Activated naive CD4-positive, alpha-beta T cell treated with anti-CD3 and anti-CD28 coated beads for 36 hours (primary cell): ENCODE measurements around the gene COA5. TPM values are rescaled to one million over a fixed set of nuclear protein-coding genes. Genes with fewer than 3 reads are reported as not detected.

Source experiments
- CTCF ChIA-PET: fragments of 350-600 bp; sonication (Branson Sonifier 250); formaldehyde crosslinking; loops from one replicate; lab custom pipeline; 2021; ENCODE audit warnings: antibody characterized with exemption; lab: Charles Lee
- DNase-seq: peaks from one replicate; pipeline ENCODE4 v3.0.0-alpha.2; 2020
- H3K27ac Mint-ChIP-seq: one replicate; pipeline ENCODE4 v1.8.0; 2021; ENCODE audit warnings: mild to moderate bottlenecking, mixed read lengths
- H3K27me3 Mint-ChIP-seq: one replicate; pipeline ENCODE4 v1.8.0; 2021; ENCODE audit warnings: low read depth, mixed read lengths
- H3K36me3 Mint-ChIP-seq: one replicate; pipeline ENCODE4 v1.8.0; 2021; ENCODE audit warnings: low read depth, mixed read lengths
- H3K4me1 Mint-ChIP-seq: one replicate; pipeline ENCODE4 v1.8.0; 2021; ENCODE audit warnings: low read depth, mixed read lengths
- H3K4me3 Mint-ChIP-seq: one replicate; pipeline ENCODE4 v1.8.0; 2021; ENCODE audit warnings: mild to moderate bottlenecking, moderate library complexity, mixed read lengths
- H3K9me3 Mint-ChIP-seq: one replicate; pipeline ENCODE4 v1.8.0; 2021; ENCODE audit warnings: mixed read lengths
- intact Hi-C: fragments of 100-400 bp; cut with micrococcal nuclease; formaldehyde crosslinking; loops from one replicate; pipeline ENCODE4 v1.15.1; 2023
- total RNA-seq, 2 experiments: library from RNA; stranded (reverse); gene quantifications; one replicate each; pipeline ENCODE4 v1.2.3, GENCODE V29; 2021

The COA5 gene
- total RNA-seq, 2 experiments from 2014 or later = 34.4 to 37.8 TPM

DNA sequence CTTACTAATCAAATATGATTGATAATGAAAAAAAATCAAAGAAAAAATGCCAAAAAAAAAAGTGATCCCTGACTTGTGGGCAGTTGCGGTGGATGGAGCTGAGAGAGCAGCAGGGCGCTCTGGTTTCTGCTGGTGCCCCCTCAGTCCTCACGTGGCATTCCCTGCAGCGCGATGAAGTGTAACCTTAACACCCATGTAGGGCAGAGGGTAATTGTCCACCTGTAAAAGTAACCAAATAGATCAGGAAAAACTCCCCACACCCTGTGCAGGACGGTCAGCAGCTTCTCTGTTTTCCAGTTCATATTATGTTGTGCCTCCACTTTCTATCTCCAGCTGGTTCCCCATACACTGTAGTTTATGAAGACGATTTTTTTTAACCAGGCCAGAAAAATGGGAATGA is 25.0 kb downstream of the COA5 start:
- H3K27me3 Mint-ChIP-seq = no peaks in the 10 kb centered on the region
- H3K4me1 Mint-ChIP-seq = no peaks in the 10 kb centered on the region
- no peak for DNase-seq
- CTCF ChIA-PET = no interaction called here
- H3K9me3 Mint-ChIP-seq = no peaks in the 10 kb centered on the region
- no peak overlapping the region for H3K4me3 Mint-ChIP-seq
- peaks cover 6% of the 10 kb centered on the region for H3K36me3 Mint-ChIP-seq
- no peak overlapping the region for H3K27ac Mint-ChIP-seq
- intact Hi-C loops = no loop called here

DNA sequence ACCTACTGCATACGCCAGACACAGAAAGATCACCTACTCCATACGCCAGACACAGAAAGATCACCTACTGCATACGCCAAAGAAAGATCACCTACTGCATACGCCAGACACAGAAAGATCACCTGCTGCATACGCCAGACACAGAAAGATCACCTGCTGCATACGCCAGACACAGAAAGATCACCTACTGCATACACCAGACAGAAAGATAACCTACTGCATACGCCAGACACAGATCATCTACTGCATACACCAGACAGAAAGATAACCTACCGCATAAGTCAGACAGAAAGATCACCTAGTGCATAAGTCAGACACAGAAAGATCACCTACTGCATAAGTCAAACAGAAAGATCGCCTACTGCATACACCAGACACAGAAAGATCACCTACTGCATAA is 25.8 kb downstream of the COA5 start:
- Mint-ChIP-seq H3K4me3 (no peak overlapping the region), H3K27ac (no peak overlapping the region), H3K9me3 (no peaks in the 10 kb centered on the region), H3K27me3 (no peaks in the 10 kb centered on the region), H3K36me3 (peaks cover 8% of the 10 kb centered on the region), H3K4me1 (no peaks in the 10 kb centered on the region)
- no peak for DNase-seq
- intact Hi-C loops = no loop called here
- CTCF ChIA-PET = no interaction called here

DNA sequence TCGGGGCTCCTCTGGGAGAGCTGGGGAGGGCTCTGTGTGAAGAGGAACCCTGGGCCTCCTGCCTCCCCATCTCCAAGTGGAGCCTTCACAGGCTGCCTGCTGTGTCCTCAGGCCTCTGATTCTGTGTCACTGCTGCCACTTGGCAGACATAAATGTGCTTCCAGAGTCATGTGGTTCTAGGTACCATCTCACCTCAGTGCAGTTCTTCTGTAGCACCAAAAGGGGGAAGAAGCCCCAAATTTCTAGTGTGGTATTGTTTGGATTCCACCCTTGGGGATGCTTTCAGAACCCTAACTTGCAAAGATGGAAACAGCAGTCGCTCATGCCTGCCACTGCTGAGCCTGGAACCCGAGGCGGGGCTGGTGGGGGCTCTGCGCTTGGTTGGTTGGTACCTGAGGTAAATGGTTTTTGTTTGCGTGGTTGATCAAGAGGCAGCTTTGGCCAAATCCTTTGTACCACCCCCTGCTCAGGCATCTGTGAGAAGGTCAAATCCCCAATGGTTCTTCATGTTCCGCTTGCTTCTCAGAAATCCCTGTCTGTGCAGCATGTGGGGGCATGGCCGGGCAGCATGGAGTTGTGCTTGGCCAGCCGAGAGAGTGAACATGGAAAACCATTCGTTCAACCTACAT is 27.5 kb downstream of the COA5 start:
- no peaks in the 10 kb centered on the region for H3K27me3 Mint-ChIP-seq
- CTCF ChIA-PET = interaction anchor here (0.5 to 1.4 kb wide), 2 partner anchors 168 to 356 kb away, joined by 3 to 7 read pairs; no protein-coding TSS in a partner anchor
- H3K36me3 Mint-ChIP-seq = peaks cover 2% of the 10 kb centered on the region
- no peak overlapping the region for H3K27ac Mint-ChIP-seq
- no peaks in the 10 kb centered on the region for H3K4me1 Mint-ChIP-seq
- no peaks in the 10 kb centered on the region for H3K9me3 Mint-ChIP-seq
- H3K4me3 Mint-ChIP-seq = no peak overlapping the region
- DNase-seq = no peak
- intact Hi-C loops = no loop called here

DNA sequence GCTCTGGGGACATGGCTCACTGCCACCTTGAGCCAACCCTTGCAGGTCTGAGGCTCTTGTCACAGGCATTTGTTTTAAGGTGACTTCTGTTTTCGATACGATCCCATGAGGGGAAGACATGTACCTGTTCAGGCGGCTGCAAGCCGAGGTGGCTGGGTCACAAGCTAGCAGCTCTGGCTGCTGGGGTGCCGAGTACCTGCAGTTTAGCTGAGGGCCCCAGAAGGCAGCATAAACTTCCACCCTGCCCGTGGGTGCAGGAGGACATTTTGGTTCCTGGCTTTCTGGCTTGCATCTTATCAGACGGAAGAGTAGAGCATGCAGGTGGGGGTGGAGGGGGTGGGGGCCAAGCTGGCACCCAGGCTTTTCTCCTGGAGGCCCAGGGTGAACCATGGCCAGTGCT is 28.4 kb downstream of the COA5 start:
- Mint-ChIP-seq H3K27ac (no peak overlapping the region), H3K27me3 (no peaks in the 10 kb centered on the region), H3K4me1 (no peaks in the 10 kb centered on the region), H3K36me3 (peaks cover 2% of the 10 kb centered on the region), H3K9me3 (no peaks in the 10 kb centered on the region), H3K4me3 (no peak overlapping the region)
- DNase-seq = no peak
- intact Hi-C loops = no loop called here
- CTCF ChIA-PET = interaction anchor here (1.4 kb wide), 1 partner anchor 167 kb away, joined by 7 read pairs; no protein-coding TSS in a partner anchor

DNA sequence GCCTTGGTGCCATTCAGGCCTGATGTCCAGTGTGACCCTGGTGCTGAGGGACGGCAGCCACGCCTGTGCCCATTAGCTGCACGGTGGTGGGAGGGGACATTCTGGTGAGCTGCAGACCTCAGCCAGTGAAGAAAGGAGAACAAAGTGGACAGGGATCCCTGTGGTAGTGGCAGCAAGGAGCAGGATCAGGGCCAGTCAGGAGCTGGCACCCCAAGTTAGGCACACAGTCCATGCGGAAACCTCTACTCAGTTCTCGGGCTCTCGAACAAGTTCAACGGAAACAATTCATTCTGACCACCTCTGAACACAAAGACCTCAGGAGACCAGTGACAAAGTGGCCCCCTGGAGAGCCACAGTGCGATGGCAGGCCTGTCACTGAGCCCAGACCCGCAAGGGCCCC is 30.1 kb downstream of the COA5 start:
- CTCF ChIA-PET = interaction anchor here (1.2 kb wide), 1 partner anchor 166 kb away, joined by 3 read pairs; no protein-coding TSS in a partner anchor
- Mint-ChIP-seq H3K27ac (no peak overlapping the region), H3K36me3 (peaks cover 4% of the 10 kb centered on the region), H3K27me3 (no peaks in the 10 kb centered on the region), H3K9me3 (no peaks in the 10 kb centered on the region), H3K4me1 (no peaks in the 10 kb centered on the region), H3K4me3 (no peak overlapping the region)
- intact Hi-C loops = no loop called here
- DNase-seq = no peak

DNA sequence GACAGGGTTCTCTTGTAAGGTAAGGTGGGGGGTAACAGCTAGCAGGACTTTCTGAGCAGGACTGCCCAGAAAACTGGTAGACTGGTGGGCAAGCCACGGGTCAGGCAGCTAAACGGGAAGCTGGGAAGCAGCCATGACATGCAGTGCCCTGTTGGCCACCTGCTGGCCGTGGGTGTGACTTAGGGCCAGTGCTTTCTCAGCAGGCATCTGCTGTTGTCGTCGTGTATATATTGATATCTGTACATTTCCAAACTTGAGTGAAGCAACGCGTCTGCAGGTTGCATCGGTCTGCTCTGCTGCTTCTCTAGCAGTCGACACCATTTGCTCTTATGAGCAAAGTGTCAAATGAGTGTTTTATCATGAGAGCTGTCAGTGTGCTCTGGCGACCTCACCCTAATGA is 31.0 kb downstream of the COA5 start:
- DNase-seq = no peak
- no peaks in the 10 kb centered on the region for H3K9me3 Mint-ChIP-seq
- no peak overlapping the region for H3K4me3 Mint-ChIP-seq
- H3K36me3 Mint-ChIP-seq = peaks cover 4% of the 10 kb centered on the region
- no peaks in the 10 kb centered on the region for H3K4me1 Mint-ChIP-seq
- no peaks in the 10 kb centered on the region for H3K27me3 Mint-ChIP-seq
- intact Hi-C loops = no loop called here
- no peak overlapping the region for H3K27ac Mint-ChIP-seq
- CTCF ChIA-PET = interaction anchor here (0.9 kb wide), 1 partner anchor 24 kb away, joined by 3 read pairs; no protein-coding TSS in a partner anchor

DNA sequence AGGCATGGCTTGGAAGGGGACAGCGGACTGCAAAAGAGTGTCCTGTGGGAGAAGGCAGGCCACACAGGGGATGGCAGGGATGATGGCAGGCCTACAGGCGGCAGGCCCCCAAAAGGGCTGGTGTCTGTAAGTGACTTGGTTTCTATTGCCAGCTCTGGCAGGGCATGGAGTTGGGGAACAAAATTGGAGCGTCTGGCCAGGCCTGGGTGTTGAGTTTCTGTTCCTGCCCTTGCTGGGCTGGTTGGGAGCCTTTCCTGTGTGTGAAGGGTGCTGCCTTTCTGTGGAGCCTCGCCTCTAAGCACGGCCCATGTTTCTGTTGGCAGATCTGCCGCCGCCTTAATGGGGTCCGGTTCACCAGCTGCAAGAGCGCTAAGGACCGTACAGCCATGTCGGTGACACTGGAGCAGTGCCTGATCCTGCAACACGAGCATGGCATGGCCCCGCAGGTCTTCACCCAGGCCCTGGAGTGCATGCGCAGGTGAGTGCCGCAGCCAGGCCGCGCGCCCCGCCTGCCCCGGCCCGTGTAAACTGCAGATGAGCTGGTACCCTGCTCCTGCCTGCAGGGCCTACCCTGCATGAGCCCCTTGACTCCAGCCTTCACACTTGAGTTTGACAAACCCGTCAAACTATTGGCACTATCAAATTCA is 31.5 kb downstream of the COA5 start:
- Mint-ChIP-seq H3K27ac (no peak overlapping the region), H3K4me3 (no peak overlapping the region), H3K9me3 (no peaks in the 10 kb centered on the region), H3K27me3 (no peaks in the 10 kb centered on the region), H3K4me1 (no peaks in the 10 kb centered on the region), H3K36me3 (peaks cover 4% of the 10 kb centered on the region)
- intact Hi-C loops = no loop called here
- no peak for DNase-seq
- CTCF ChIA-PET = interaction anchor here (0.9 kb wide), 1 partner anchor 25 kb away, joined by 3 read pairs; no protein-coding TSS in a partner anchor

DNA sequence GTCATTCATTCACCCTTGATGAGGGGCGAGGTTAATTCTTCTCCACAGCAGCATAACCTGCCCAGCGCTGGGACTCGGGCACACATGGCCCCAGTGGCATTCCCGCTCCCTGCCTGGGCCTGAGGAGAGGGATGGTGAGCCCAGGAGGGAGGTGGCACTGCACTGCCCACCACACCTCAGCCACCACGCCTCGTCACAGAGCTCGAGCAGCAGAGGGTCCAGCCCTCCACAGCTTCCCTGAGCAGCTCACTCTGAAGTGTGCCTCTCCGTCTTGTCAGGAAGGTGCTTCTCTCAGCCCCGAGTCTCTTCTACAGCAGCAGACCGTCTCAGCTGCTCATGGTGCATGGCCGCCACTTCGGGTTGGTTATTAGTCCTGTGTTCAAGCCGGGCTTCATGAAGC is 34.9 kb downstream of the COA5 start:
- H3K4me1 Mint-ChIP-seq = no peaks in the 10 kb centered on the region
- H3K27me3 Mint-ChIP-seq = no peaks in the 10 kb centered on the region
- no peak overlapping the region for H3K27ac Mint-ChIP-seq
- H3K36me3 Mint-ChIP-seq = peaks cover 14% of the 10 kb centered on the region
- H3K9me3 Mint-ChIP-seq = no peaks in the 10 kb centered on the region
- H3K4me3 Mint-ChIP-seq = no peak overlapping the region
- intact Hi-C loops = no loop called here
- no peak for DNase-seq
- CTCF ChIA-PET = interaction anchor here (0.8 to 1.0 kb wide), 2 partner anchors 157 to 264 kb away, joined by 3 to 7 read pairs; no protein-coding TSS in a partner anchor

DNA sequence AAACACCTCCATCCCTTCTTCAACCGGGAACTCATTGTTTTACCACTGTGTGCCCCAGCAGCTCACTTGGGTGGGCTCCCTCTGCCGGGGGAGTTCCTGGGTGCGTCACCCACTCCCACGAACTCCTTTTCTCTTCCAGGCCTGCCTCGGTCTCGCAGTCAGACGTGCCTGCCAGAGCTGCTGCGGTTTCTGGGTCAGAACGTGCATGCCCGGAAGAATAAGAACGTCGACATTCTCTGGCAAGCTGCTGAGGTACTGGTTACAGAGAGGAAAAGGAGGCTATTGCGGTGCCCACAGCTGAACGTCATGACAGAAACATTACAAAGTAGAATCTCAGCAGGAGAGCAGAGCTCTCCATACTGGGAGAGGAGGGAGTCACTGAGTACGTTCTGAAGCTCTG is 35.6 kb downstream of the COA5 start:
- DNase-seq = no peak
- no peak overlapping the region for H3K27ac Mint-ChIP-seq
- H3K4me1 Mint-ChIP-seq = no peaks in the 10 kb centered on the region
- intact Hi-C loops = no loop called here
- CTCF ChIA-PET = interaction anchor here (0.8 to 1.0 kb wide), 2 partner anchors 157 to 265 kb away, joined by 3 to 7 read pairs; no protein-coding TSS in a partner anchor
- no peaks in the 10 kb centered on the region for H3K27me3 Mint-ChIP-seq
- H3K36me3 Mint-ChIP-seq = peaks cover 12% of the 10 kb centered on the region
- H3K9me3 Mint-ChIP-seq = no peaks in the 10 kb centered on the region
- no peak overlapping the region for H3K4me3 Mint-ChIP-seq

DNA sequence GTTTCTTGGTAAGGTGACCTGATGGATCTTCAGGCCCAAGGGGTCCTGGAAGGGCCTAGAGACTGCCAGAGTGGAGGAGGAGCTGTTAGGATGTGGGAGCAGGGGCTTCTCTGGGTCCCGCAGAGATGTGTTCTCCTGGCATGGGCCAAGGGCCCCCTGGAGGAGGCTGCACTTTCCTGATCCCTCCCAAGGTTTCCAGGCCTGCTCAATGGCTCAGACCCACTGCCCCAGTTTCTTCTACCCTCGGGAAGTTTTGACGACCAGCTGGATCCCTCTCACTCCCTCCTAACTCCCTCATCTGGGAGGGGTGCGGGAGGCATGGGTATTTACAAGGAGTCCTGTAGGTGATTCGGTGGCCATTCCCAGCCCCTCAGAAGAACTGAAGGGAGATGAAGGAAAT is 36.1 kb downstream of the COA5 start:
- CTCF ChIA-PET = interaction anchor here (0.6 to 1.0 kb wide), 2 partner anchors 265 to 314 kb away, joined by 6 to 7 read pairs; no protein-coding TSS in a partner anchor
- Mint-ChIP-seq H3K4me3 (no peak overlapping the region), H3K4me1 (no peaks in the 10 kb centered on the region), H3K27me3 (no peaks in the 10 kb centered on the region), H3K36me3 (peaks cover 12% of the 10 kb centered on the region), H3K27ac (no peak overlapping the region), H3K9me3 (no peaks in the 10 kb centered on the region)
- intact Hi-C loops = no loop called here
- DNase-seq = no peak

DNA sequence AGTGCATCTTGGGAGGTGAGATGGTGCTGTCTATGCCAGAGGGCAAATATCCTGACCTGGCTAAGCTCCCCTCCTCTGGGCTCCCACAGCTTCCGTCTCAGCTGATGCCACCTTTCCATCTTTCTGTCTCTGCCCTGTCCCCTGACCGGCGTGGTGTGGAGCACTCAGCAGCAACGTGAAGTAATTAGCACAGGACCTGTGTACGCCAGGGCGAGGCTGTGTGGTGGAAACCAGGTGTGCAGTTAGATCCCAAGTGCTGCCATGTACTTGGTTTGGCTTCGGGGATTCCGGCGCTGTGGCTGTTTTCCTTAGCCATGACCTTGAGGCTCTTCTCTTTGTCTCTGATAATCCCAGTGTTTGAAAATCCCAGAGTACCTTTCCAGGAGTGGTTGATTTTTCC is 36.5 kb downstream of the COA5 start:
- no peaks in the 10 kb centered on the region for H3K9me3 Mint-ChIP-seq
- CTCF ChIA-PET = interaction anchor here (0.6 kb wide), 2 partner anchors 11 to 314 kb away, joined by 4 to 6 read pairs; no protein-coding TSS in a partner anchor
- no peak overlapping the region for H3K4me3 Mint-ChIP-seq
- H3K27ac Mint-ChIP-seq = no peak overlapping the region
- intact Hi-C loops = no loop called here
- DNase-seq = no peak
- H3K4me1 Mint-ChIP-seq = no peaks in the 10 kb centered on the region
- no peaks in the 10 kb centered on the region for H3K27me3 Mint-ChIP-seq
- peaks cover 12% of the 10 kb centered on the region for H3K36me3 Mint-ChIP-seq

DNA sequence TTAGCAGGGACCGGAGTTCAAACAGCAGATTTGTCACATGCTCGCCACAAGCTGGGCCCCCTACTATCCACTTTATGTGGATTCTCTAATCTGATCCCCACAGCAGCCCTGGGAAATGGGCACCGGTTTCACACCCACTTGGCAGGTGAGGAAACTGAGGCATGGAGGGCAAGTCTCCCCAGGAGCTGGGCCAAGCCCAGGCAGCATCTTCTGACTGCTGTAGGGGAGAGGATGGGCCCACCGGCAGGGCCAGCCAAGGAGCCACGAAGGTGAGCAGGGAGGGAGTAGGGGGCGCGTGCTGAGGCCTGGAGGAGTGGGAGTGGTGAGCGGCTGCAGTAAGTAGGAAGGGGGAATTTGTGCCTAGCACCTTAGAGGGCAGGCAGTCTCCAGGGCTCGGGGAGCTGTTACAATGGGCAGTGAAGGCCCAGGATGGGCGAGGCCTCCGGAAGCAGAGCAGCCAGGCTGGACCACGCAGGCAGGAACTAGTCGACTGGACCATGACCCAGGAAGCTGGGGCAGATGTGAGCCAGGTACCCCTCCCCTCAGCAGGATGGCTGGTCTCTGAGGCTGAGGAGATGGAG is 37.1 kb downstream of the COA5 start:
- Mint-ChIP-seq H3K27ac (no peak overlapping the region), H3K9me3 (no peaks in the 10 kb centered on the region), H3K27me3 (no peaks in the 10 kb centered on the region), H3K4me3 (no peak overlapping the region), H3K4me1 (no peaks in the 10 kb centered on the region), H3K36me3 (peaks cover 12% of the 10 kb centered on the region)
- CTCF ChIA-PET = interaction anchor here (0.6 kb wide), 1 partner anchor 10 kb away, joined by 4 read pairs; no protein-coding TSS in a partner anchor
- DNase-seq = no peak
- intact Hi-C loops = no loop called here
